ENCODE measurements around the gene DCD.

DNA sequence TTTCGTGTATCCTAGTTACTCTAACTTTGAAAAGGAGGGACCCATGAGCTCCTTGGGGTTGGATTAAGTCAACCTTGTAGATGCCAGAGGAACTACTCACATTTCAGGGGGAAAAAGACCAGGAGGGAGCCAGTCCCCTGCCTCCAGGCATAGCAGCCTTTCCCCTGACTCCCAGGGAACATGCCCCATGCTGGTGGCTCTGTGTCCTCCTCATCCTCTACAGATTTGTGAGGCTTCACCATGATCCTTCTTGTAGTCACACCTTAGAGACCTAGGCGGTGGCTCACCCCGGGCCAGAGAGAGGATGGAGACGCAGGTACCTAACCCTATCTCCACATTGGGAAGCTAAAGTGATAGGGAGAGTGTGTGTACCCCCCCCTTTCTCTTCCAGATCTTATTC is 43.7 kb downstream of the DCD start:
- TF ChIP-seq, protein P1, sequence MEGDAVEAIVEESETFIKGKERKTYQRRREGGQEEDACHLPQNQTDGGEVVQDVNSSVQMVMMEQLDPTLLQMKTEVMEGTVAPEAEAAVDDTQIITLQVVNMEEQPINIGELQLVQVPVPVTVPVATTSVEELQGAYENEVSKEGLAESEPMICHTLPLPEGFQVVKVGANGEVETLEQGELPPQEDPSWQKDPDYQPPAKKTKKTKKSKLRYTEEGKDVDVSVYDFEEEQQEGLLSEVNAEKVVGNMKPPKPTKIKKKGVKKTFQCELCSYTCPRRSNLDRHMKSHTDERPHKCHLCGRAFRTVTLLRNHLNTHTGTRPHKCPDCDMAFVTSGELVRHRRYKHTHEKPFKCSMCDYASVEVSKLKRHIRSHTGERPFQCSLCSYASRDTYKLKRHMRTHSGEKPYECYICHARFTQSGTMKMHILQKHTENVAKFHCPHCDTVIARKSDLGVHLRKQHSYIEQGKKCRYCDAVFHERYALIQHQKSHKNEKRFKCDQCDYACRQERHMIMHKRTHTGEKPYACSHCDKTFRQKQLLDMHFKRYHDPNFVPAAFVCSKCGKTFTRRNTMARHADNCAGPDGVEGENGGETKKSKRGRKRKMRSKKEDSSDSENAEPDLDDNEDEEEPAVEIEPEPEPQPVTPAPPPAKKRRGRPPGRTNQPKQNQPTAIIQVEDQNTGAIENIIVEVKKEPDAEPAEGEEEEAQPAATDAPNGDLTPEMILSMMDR (IDR thresholded peaks at IDR 0.05; ENCODE audit: poor library complexity), result no peak
- TF ChIP-seq EZH2phosphoT487 (IDR thresholded peaks at IDR 0.05; ENCODE audit: low read depth, severe bottlenecking, unreplicated experiment), result no peak

Measured in hepatocyte (in vitro differentiated cells).